Measurements from ENCODE around the gene IP6K2. TPM values are rescaled to one million over a fixed set of nuclear protein-coding genes. Genes with fewer than 3 reads are reported as not detected.

Gene IP6K2
- total and polyA plus RNA-seq, 10 of the 15 experiments (the other 5 are each of a cell fraction or from before 2014, with no cell fraction given), result 25.8 to 95.9 (median 69.0) TPM

DNA sequence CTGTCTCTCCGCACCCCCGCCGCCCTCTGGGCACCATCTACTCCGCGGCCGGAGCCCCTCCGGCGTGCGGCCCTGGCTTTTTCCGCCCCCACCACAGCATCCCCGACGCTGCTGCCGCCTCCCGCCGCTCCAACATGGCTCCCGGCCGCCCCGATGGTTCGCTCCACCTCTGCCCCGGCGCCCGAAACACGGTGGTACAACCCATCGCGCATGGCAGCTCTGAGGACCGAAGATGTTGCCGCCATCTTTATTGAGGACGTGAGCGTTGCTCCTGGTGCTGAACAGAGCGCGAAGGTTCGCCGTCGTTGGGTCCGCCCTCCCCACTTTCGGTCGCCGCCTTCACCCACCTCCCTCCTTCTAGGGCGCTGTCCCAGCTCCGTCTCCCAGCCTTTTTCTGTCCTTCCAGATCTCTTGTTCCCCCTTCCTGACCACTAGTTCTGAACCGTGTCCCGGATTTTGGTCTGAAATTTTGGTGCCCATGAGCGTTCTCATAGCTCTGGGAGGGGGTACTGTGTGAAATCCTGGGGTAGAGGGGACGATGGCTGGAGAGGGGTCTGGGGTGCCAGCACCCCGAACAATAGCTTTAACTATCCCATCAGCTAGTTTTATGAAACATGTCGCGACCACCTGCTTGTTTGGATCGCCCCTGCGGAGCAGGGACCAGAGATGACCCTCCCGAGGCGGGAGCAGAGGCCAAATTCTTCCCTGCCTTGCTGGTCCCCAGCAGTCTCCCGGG lies 54.1 kb downstream of the IP6K2 start, which contains the start of gene CELSR3 (continued):
- TF ChIP-seq, protein P1, sequence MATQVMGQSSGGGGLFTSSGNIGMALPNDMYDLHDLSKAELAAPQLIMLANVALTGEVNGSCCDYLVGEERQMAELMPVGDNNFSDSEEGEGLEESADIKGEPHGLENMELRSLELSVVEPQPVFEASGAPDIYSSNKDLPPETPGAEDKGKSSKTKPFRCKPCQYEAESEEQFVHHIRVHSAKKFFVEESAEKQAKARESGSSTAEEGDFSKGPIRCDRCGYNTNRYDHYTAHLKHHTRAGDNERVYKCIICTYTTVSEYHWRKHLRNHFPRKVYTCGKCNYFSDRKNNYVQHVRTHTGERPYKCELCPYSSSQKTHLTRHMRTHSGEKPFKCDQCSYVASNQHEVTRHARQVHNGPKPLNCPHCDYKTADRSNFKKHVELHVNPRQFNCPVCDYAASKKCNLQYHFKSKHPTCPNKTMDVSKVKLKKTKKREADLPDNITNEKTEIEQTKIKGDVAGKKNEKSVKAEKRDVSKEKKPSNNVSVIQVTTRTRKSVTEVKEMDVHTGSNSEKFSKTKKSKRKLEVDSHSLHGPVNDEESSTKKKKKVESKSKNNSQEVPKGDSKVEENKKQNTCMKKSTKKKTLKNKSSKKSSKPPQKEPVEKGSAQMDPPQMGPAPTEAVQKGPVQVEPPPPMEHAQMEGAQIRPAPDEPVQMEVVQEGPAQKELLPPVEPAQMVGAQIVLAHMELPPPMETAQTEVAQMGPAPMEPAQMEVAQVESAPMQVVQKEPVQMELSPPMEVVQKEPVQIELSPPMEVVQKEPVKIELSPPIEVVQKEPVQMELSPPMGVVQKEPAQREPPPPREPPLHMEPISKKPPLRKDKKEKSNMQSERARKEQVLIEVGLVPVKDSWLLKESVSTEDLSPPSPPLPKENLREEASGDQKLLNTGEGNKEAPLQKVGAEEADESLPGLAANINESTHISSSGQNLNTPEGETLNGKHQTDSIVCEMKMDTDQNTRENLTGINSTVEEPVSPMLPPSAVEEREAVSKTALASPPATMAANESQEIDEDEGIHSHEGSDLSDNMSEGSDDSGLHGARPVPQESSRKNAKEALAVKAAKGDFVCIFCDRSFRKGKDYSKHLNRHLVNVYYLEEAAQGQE (IDR thresholded peaks at IDR 0.05; ENCODE audit: low read depth, low read length), result peak; percentile 59; the same call in 1 of the 2 replicates
- no peak for TF ChIP-seq SRF (IDR thresholded peaks at IDR 0.05; ENCODE audit: low read depth in 2 of 2, low read length in 2 of 2)
- TF ChIP-seq KDM1A (IDR thresholded peaks at IDR 0.05; ENCODE audit: borderline replicate concordance), result no peak

GRCh38 chr3:48662145-48662752 lies 54.8 kb downstream of the IP6K2 start:
- POLR2A ChIA-PET, result interaction anchor here (0.5 to 1.1 kb wide), 2 partner anchors 233 to 432 kb away, joined by 3 to 5 read pairs; partner anchors contain the start of gene QRICH1
- in situ Hi-C loops (cut with MboI) (no loop called here), intact Hi-C loops (cut with micrococcal nuclease; ENCODE audit: unreplicated experiment) (loop anchor here (2.0 kb wide), 1 partner anchor 27 kb away; the partner anchor contains the start of gene SLC26A6)
- ATAC-seq (no peak), DNase-seq (ENCODE audit: low read depth, low spot score) (no peak), FAIRE-seq (no peak)
- WGBS (ENCODE audit: insufficient coverage, insufficient replicate concordance, low lambda C conversion rate, missing lambda C conversion rate), result 30% methylated on average over 17 of the region's 46 CpGs
- H3K27me3 ChIP-seq (replicated peaks in 1 of 2; ENCODE audit: control insufficient read depth in 2 of 2, insufficient read depth in 2 of 2, low read length in 1 of 2), result peaks cover 0 to 3% of the 10 kb centered on the region in 2 experiments; a peak in 1 of 4 replicates
- H3K36me3 ChIP-seq (ENCODE audit: control insufficient read depth in 2 of 2, insufficient read depth in 2 of 2, low read length in 1 of 2), result no peaks in the 10 kb centered on the region
- no peak overlapping the region for H3K27ac ChIP-seq (ENCODE audit: control insufficient read depth, insufficient read depth)
- no peak overlapping the region for H2AFZ ChIP-seq (ENCODE audit: control insufficient read depth, low read depth, low read length)
- no peaks in the 10 kb centered on the region for H3K79me2 ChIP-seq (ENCODE audit: control insufficient read depth, insufficient read depth, low read length)
- H3K9me3 ChIP-seq (replicated peaks; ENCODE audit: control insufficient read depth, insufficient read depth, low read length), result no peaks in the 10 kb centered on the region; the same call in 1 of the 3 replicates
- no peaks in the 10 kb centered on the region for H4K20me1 ChIP-seq (ENCODE audit: control insufficient read depth, insufficient read depth)
- H3K9ac ChIP-seq (ENCODE audit: control insufficient read depth, insufficient read depth, low read length), result no peak overlapping the region
- RAD21 ChIA-PET (ENCODE audit: unreplicated experiment), result interaction anchor here (1.1 kb wide), 1 partner anchor 27 kb away, joined by 3 read pairs; the partner anchor contains the start of gene SLC26A6
- peak overlapping the region; percentile 38; the same call in 1 of the 2 replicates for H3K4me2 ChIP-seq (ENCODE audit: control insufficient read depth, insufficient read depth)
- CTCF ChIA-PET, result interaction anchor here (1.1 to 2.2 kb wide), 3 partner anchors 22 to 77 kb away, joined by 3 to 10 read pairs (median 8); partner anchors contain the start of gene SLC26A6
- no peak for TF ChIP-seq MEF2B (IDR thresholded peaks at IDR 0.05; ENCODE audit: partially characterized antibody, poor library complexity, severe bottlenecking)
- no peak for TF ChIP-seq JUNB (IDR thresholded peaks at IDR 0.05)
- no peak overlapping the region for H3K4me3 ChIP-seq
- peaks cover 9% of the 10 kb centered on the region for H3K4me1 ChIP-seq (ENCODE audit: control insufficient read depth, insufficient read depth, low read length)
- no TSS peak for BruUV-seq (replicated peaks)
- SMC1A ChIA-PET (ENCODE audit: uncharacterized antibody, unreplicated experiment), result interaction anchor here (1.3 to 1.4 kb wide), 2 partner anchors 22 to 104 kb away, joined by 4 read pairs; no protein-coding TSS in a partner anchor

Measured in GM12878 (cell line).